ENCODE results near the gene PANX2.

The PANX2 gene

DNA sequence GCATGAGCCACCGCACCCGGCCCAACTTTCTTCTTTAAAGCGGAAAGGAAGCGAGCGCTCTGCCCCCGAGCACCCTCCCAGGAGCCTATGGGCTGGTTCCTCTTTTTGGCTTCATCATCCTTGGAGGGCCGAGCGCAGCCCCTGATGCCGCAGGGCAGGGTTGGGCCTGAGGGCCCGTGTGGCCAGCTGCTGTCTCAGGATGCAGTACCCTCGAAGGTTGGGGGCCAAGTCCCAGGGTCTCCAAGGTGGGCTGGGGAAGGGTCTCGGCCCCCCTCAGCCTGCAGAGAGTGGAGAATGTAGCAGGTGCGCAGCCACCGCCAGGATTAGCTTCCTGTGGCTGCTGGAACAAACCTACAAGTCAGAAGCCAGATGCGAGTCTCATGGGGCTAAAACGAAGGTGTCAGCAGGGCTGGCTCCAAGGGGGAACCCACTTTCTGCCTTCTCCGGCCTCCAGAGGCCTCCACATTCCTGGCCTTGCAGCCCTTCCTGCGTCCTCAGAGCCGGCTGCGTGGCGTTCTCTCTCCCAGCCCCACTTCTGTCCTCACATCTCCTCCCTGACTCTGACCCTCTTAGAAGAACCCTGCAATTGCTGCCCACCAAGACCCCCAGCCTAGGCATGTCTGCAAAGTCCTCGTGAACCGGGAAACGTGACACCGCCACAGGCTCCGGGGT, 2.9 kb downstream of the PANX2 start:
- DNase-seq = no peak

DNA sequence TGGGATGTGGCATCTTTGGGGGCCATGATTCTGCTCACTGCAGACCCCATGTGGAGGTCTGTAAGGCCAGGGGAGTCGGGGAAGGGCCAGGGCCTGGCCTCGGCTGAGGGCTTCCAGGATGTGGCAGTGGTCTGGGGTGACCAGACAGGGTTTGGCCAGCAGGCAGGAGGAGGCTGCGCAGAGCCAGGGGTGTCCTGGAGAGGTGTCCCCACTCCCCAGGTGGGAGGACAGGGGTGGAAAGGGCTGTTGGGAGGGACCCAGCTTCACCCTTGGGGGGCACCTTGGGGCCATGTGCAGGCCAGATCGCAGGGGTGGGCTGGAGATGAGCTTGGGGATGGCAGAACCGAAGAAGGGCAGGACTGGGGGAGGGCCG, 3.4 kb downstream of the PANX2 start:
- DNase-seq = no peak

DNA sequence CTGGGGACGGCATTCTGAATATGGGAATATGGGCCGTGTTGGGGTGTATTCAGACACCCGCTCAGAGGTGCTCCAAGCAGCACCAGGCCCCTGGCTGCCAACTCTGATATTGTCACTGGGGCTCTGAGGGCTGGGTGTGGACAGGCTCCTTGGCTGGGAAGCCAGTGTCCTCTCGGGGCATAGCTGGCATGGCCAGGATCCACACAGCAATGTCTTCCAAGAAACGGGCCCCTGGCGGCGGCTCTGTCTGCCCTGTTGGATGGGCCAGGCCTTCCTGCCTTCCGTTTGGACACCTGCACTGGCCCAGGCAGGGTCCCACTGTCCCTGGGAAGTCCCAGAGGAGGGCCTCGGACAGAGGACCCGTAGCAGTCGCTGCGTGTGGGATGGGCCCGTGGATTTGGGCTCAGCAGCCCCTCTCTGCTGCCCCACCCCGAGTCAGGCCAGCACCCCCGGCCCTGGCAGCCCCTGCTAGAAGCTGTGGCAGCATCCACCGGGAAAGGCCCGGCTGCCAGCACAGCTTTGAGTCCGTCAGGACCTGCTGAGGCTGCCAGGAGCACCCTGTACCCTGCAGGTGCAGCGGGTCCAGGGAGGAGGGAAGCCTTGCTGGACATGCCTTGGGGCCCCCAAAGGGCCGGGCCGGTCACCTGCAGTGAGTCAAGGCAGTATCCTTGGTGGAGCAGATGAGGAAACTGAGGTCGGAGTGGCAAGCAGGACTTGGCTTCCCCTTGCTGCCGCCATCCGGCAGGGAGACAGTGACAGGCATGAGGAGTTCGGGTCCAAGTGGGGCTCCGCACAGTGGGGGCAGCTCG, 4.1 kb downstream of the PANX2 start:
- no peak for DNase-seq

DNA sequence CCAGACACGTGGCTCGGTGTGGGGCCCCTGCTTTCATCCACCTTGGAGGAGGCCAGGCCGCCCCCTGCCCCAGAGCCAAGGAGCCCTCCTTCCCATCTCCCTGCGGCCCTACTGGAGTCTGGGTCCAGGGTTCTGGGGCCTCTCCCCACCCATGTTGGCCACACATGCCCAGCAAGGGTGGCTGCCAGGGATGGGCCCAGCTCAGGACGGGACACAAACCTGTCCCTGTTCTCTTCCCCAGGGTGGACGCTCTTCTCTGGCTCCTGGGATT, 4.6 kb downstream of the PANX2 start:
- no peak for DNase-seq

DNA sequence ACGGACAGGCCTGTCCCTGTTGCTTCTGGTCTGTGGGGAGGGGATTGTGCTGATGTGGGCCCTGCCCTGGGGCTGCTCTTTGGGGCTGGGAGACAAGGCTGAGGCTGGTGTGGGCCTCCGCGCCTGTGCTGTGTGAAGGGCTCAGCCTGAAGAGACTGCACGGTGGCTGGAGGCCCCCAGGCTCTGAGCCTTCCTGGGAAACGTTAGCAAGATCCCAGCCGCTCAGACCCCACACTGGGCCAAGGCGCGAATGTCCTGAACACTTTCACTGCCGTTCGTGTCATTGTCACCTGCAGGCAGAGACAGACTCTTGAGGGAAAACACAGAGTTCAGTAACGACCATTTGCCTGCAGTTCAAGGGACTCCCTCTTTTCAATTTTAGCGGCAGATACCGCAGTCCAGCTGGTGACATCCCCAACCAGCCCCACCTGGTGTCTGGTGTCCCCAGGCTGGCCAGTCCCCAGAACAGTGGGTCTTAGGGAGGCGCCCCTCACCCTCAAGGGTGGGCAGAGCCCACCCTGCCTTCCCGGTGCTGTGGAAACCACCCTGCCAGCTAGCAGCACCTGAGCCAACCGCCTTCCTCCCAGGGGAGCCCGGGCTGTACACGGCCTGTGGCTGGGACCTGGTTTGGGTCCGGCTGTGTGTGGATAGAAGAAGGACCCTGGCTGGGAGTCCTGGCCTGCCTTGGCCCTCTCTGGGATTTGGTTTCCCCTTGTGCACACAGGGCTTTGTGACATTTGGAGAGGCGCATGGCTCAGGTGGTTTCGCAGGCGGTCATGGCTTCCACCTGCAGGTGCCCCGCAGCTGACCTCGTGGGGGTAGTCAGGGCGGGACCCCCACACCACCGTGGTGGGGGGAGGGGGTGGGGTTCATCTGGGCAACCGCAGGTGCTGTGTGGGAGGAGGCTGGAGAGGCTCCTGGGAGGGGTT, 5.7 kb downstream of the PANX2 start:
- no peak for DNase-seq

DNA sequence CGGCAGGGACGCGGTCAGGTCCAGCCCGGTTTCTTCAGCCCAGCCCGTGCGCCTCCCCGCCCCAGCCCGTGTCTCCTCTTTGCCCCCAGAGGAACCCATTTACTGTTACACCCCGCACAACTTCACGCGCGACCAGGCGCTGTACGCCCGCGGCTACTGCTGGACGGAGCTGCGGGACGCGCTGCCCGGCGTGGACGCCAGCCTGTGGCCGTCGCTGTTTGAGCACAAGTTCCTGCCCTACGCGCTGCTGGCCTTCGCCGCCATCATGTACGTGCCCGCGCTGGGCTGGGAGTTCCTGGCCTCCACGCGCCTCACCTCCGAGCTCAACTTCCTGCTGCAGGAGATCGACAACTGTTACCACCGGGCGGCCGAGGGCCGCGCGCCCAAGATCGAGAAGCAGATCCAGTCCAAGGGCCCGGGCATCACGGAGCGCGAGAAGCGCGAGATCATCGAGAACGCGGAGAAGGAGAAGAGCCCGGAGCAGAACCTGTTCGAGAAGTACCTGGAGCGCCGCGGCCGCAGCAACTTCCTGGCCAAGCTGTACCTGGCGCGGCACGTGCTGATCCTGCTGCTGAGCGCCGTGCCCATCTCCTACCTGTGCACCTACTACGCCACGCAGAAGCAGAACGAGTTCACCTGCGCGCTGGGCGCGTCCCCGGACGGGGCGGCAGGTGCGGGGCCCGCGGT, 6.5 kb downstream of the PANX2 start:
- DNase-seq = no peak

DNA sequence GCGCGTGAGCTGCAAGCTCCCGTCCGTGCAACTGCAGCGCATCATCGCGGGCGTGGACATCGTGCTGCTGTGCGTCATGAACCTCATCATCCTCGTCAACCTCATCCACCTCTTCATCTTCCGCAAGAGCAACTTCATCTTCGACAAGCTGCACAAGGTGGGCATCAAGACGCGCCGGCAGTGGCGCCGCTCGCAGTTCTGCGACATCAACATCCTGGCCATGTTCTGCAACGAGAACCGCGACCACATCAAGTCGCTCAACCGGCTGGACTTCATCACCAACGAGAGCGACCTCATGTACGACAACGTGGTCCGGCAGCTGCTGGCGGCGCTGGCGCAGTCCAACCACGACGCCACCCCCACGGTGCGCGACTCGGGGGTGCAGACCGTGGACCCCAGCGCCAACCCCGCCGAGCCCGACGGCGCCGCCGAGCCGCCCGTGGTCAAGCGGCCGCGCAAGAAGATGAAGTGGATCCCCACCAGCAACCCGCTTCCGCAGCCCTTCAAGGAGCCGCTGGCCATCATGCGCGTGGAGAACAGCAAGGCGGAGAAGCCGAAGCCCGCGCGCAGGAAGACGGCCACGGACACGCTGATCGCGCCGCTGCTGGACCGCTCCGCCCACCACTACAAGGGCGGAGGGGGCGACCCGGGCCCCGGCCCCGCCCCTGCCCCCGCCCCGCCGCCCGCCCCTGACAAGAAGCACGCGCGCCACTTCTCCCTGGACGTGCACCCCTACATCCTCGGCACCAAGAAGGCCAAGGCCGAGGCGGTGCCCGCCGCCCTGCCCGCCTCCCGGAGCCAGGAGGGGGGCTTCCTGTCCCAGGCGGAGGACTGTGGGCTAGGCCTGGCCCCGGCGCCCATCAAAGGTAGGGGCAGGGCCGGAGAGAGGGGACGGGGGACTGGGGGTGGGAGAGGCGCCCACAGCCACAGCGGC, 7.3 kb downstream of the PANX2 start:
- DNase-seq = no peak

DNA sequence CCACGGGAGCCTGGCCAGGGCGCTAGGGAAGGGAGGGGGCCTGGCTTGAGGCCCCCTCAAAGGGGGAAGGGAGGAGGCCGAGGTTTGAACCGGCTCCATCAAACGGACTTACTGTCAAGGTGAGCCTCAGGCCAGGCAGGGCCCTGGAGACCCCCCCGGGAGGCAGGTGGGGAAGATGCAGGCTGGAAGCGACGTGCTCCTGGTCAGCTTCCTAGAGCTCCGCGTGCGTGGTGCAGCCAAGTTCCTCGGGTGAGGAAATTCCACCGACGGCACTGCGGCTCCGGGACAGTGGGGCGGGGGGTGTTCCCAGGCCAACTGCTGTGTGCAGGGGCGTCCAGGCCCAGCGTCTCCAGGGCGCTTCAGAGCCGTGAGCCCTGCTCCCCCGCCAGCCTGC, 7.9 kb downstream of the PANX2 start:
- no peak for DNase-seq

DNA sequence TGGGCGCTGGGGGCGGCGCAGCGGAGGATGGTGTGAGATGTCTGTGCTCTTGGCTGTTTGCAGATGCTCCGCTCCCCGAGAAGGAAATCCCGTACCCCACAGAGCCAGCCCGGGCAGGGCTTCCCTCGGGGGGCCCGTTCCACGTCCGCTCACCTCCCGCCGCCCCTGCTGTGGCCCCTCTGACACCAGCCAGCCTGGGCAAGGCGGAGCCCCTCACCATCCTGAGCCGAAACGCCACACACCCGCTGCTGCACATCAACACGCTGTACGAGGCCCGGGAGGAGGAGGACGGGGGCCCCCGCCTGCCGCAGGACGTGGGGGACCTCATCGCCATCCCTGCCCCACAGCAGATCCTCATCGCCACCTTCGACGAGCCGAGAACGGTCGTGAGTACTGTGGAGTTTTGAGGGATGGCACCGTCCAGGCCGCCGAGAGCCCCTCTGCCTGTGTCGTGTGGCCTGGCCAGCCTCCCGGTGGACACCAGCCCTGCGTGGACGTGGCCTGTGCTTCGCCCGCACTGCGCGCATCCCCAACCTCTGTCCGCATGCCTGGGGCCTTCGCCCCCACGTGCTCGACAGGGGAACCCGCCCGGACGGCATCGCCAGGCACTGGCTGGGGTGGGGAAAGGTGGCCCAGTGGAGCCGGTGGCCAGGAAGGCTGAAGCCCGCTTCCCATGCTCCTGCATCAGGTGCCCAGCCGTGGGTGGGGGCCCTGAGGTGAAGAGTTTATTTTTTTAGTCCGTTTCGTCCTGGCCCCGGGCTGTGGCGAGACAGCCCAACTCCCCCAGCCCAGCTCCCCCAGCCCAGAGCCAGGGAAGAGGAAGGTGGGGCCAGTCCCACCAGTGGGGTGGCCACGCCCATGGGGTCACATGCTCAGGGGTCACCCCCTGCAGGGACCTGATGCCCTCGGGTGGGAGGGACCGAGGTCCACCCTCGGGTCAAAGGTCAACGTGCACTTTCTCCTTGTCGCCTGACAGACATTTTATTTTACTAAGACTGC, 8.6 kb downstream of the PANX2 start:
- DNase-seq = no peak

DNA sequence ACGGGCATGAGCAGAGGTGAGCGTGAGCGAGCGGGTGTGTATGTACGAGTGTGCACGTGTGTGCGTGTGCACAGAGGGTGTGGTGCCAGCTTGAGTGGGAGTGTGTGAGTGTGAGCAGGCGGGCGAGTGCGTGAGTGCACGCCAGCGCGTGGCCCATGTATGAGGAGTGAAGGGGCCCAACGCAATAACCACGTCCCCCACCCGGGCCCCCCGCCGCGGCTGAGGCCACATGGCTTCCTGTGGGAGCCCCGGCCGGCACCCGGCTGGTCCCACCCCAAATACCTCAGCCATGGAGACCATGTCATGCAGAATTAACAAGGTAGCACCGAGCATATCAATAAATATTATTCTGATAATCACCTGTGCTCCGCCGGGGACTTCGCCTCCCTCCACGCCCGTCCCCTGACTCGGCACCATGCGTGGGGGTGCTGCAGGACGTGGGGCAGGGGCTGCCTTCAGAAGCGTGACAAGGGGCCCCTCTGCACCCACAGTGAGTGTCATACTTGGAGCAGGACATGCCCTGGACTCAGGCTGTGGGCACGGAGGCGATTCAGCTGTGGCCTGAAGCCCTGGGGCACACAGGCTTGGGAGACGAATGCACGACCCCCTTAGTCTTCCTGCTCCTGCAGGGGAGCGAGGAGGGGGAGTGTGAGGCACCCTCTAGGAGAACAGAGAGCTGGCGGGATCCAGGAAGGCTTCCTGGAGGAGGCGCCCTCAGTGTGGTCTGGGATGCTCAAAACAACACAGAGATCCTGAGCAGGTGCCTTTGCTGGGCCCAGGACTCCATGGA, 9.6 kb downstream of the PANX2 start:
- DNase-seq = no peak

DNA sequence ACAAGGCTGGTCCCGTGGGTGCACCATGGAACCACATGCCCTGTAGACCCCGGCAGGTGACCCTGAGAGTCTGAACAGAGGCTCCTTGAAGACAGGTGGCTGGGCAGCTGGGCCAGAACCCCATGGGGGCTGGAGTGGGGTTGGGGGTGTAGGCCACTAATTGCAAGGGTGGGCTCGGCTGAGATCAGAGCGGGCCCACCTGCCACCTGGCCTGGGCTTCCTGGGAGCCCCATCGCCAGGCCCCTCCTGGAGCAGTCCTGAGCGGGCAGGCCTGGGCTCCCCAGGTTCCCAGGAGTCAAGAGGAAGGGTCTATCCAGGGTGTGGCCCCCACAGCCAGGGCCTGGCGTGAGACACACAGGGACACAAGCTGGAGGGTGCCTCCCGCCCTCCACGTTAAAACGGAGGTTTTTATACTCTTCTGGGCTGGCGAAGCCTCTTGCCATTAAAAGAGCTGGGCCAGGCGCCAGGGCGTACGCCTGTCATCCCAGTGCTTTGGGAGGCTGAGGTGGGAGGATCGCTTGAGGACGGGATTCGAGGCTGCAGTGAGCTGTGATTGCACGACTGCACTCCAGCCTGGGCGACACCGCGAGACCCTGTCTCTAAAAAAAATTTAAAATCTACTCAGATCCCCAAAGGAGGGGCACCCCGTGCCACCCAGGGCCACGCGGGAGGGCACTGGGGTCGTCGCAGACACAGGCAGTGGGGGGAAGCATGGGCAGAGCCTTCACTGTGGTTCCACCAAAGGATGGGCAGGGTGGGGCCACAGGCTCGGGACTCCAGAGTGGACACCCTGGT, 10.4 kb downstream of the PANX2 start:
- no peak for DNase-seq

DNA sequence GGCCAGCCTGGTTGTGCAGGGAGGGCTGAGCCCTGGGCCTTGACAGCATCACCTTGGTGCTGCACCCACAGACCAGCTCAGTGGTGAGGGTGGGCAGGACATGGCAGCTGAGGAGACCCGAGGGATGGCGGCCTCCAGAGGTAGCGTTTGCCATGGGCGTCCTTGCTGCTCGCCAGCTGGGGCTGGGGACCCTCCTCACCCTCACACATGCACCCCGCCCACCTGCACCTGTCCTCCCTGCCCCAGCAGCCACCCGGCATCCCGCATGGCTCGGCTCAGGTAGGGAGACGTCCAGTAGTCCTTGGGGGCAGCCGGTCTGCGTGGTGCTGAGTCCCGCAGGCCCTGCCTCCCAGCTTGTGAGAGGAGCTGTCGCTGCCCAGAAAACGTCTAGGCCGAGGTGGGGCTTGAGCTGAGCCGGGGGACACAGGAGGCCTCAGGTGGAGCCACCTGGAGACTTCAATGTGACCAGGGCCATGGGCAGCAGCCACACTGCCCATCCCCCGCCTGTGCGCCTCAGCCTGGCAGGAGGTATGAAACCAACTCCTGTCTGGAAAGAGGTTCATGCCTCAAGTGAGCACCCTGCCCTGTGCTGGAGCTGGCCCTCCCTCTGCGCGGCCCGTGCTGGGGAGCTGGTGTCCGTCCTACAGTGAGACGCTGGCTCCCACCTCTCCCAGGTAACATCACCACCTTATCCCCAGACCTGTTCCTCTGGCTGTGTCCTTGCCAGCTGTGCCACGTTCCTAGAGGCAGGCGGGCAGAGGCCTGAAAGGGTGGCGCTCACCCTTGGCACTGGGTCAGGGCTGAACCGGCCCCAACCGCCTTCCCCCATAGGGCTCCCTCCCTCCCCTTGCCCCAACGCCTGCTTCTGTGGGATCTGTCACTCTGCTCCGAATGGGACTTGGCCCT, 11.9 kb downstream of the PANX2 start:
- no peak for DNase-seq

DNA sequence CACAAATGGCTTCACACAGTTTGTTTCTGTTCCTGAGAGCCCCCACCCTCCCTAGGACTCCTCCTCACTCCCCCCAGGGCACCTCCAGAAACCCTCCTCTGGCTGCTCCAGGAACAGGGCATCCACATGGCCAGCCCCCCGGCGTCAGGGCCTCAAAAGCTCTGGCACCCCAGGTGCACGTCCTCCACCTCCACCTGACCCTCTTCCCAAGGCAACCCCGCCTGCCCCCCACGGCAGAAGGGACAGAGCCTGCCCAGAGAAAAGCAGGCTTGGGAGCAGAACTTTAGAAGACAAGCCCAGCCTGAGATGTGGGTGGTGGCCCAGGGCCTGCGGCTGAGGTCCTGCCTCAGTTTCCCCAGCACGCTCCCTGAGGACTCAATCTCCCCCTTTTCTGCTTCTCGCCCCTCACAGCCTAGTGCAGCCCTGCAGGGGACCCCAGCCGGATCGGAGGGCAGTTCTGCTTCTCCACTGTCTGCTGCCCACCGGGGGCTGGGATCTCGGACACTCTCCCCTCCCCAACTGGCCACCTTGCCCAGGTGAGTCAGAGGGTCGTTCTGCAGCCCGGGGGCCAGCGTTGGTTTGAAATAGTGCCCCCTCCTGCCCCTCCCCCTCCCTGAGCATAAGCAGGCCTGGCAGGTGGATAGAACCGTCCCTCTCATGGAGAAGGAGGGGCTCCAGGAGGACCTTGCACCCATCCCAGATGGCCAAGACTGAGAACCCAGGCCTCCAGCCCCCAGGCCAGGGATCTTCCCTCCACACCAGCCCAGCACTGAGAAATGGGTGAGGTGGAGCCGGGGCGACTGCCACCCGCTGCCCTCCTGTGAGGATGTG, 12.8 kb downstream of the PANX2 start:
- no peak for DNase-seq

DNA sequence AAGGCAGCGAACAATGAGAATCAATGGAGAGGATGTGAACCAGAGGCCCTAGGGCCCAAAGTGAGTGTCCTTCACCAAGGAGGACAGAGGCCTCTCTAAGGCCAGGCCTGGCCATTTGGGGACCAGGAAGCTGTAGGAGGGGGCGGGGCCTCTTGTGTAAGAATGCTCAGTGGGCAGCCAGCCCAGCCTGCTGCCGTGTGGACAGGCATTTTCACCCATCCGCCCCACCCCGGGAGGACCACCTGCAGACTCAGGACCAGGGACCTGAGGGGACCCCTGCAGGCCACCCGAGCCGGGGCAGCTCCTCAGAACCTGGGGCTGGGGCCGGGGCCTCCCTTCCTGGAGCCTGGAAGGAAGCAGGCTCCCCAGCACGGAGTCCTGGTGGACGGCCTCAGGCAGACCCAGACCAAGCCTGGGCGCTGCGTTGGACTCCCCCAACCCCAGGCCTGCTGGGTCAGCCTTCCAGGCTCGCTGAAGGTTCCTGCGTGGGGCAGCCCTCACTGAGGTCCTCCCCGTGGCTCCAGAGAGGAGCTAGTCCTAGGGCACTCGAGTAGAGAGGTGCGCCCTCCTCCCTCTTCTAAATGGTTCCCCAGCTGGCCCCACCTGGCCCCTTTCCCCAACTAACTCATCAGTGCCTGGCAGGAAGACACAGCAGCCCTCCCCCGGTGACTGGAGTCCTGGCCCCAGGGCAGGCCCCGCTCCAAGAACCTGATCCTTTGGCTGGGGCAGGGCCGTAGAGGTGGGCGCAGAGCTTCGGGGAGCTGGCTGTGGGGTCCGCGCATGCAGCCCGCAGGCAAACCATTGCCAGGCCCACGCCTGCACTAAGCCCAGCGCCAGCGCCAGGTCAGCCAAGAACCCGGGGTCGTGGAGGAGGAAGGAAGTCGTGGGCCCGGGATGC, 13.7 kb downstream of the PANX2 start:
- no peak for DNase-seq

DNA sequence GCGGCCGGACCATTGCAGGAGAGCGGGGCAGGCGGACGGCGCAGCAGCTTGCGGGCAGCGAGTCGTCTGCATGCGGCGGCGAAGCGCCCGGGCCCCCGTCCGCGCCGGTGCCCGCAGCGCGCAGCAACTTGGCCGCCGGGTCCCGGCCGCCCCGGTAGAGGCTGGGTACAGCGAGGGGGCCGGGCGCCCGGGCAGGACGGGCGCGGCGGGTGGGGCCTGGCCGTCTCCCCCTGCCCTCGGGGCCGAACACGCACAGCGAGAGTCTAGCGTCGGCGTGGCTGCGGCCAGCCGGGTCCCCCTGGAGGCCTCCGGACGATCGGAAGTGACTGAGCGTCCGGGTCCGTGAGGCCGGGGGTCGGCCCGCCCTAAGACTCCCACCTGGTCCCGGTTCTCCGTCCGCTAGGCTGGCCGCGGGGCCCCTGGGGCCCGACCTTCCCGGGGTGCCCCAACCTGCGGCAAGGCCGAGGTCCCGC, 14.4 kb downstream of the PANX2 start:
- DNase-seq = no peak

Measured in CD4-positive, alpha-beta T cell treated with Interferon alpha-2 for 1 hour (primary cell).